Psoas muscle (tissue), 8 donors: ENCODE results near the gene FUZ. TPM values are rescaled to one million over a fixed set of nuclear protein-coding genes. Genes with fewer than 3 reads are reported as not detected.

Source experiments
- ATAC-seq, 4 donors: fragments of 200-7000 bp; cut with Tn5 transposase; one replicate each; pipeline ENCODE4 v1.9.1; 2020; ENCODE audit warnings: moderate library complexity in 3 of 4, mild to moderate bottlenecking in 2 of 4
- DNase-seq, 2 donors: peaks; one replicate each; pipeline ENCODE4 v3.0.0-alpha.2; 2020
- H3K27ac ChIP-seq: fragments of 200-600 bp; one replicate; pipeline ENCODE4 v1.8.0; 2022
- H3K27me3 ChIP-seq, 3 donors: fragments of 200-600 bp in 1 of 3; one replicate each; pipeline versions ENCODE4 v1.6.1 to v1.8.0; 2013 to 2022; ENCODE audit warnings: low read length in 2 of 3, mild to moderate bottlenecking in 2 of 3, moderate library complexity in 1 of 3; ENCODE audit not compliant: insufficient read depth in 3 of 3
- H3K36me3 ChIP-seq, 2 donors: fragments of 200-600 bp in 1 of 2; one replicate each; pipeline versions ENCODE4 v1.6.1 to v1.8.0; 2013 to 2022; ENCODE audit warnings: low read depth in 1 of 2, mild to moderate bottlenecking in 1 of 2, moderate library complexity in 1 of 2; ENCODE audit not compliant: insufficient read depth in 1 of 2
- H3K4me1 ChIP-seq: fragments of 200-600 bp; one replicate; pipeline ENCODE4 v1.8.0; 2022
- H3K4me3 ChIP-seq: fragments of 200-600 bp; one replicate; pipeline ENCODE4 v1.8.0; 2022; ENCODE audit warnings: mild to moderate bottlenecking
- H3K9me3 ChIP-seq: fragments of 200-600 bp; one replicate; pipeline ENCODE4 v1.8.0; 2022
- CTCF ChIP-seq: fragments of 200-600 bp; IDR thresholded peaks from one replicate; pipeline ENCODE4 v1.8.0; 2022; ENCODE audit warnings: antibody characterized with exemption
- whole genome bisulfite sequencing, 3 donors: extraction: QIAGEN DNeasy Blood & Tissue Kit; methylation state at CpG; one replicate each; pipeline versions ENCODE4 v1.1.6 to v1.1.7; 2013; 5-methylcytosine and 5-hydroxymethylcytosine counted together
- intact Hi-C, 2 donors: fragments of 100-400 bp; cut with DNase I; formaldehyde crosslinking; loops; one replicate each; pipeline versions ENCODE4 v1.11.0 to v1.14.2; 2022
- polyA plus RNA-seq, 3 donors: library from polyadenylated mRNA; stranded (reverse); fragments of 200-250 nt; gene quantifications; one replicate each; pipeline ENCODE4 v1.2.3, GENCODE V29; 2013
- total RNA-seq, 4 donors: library from RNA; stranded (reverse); fragmentation: NEBNext Ultra II Directional in 2 of 4; extraction: Animal tissue kit (Norgen Biotek cat#: 25700) in 2 of 4; gene quantifications; one replicate each; pipeline versions ENCODE4 v1.2.1 to v1.2.4, GENCODE V29; 2021 to 2023
- donor health status: healthy with polysubstance abuse.
- donor health status: DM: no; HTN: no; CAD: no; lungs with moderate emphysema.
- donor health status: Bipolar disorder and iron deficiency.
- donor health status: healthy.
- donor health status: DM: yes; HTN: yes; CAD: no.
- donor health status: DM: no; HTN: no; CAD: no.
- donor health status: DM: no; HTN: no; CAD: no.
- donor health status: DM: yes; HTN: yes; CAD: no.

The FUZ gene
- total and polyA plus RNA-seq, 7 donors = 15.9 to 38.8 (median 25.5) TPM

- Histone ChIP-seq H3K4me1 (no peaks in the 10 kb centered on the region), H3K27me3 (no peaks in the 10 kb centered on the region), H3K4me3 (peak overlapping the region; percentile 38), H3K27ac (peak overlapping the region; percentile 41), H3K9me3 (no peaks in the 10 kb centered on the region), H3K36me3 (peaks cover 0 to 85% of the 10 kb centered on the region in 2 donors)
- intact Hi-C loops = loop anchor here (5.0 to 10.0 kb wide), 3 partner anchors 36 to 118 kb away; partner anchors contain the start of genes ADM5 (in 1 of the 2) and AP2A1 (in 1 of the 2)
- no peak for TF ChIP-seq CTCF
- WGBS, 3 donors = 75 to 83% (median 81%) methylated on average over 24 of the region's 24 CpGs
- ATAC-seq = peak in 1 of 4 donors; percentile 3
- DNase-seq = no peak
These were observed 10.1 kb downstream of the FUZ start for GRCh38 chr19:49802836-49803528.

- intact Hi-C loops = loop anchor here (5.0 to 10.0 kb wide), 3 partner anchors 35 to 117 kb away; partner anchors contain the start of genes ADM5 (in 1 of the 2) and AP2A1 (in 1 of the 2)
- H3K27me3 ChIP-seq = no peaks in the 10 kb centered on the region
- H3K4me3 ChIP-seq = peak overlapping the region; percentile 38
- ATAC-seq (peak; percentile 76 to 89 (median 82)), DNase-seq (peak; percentile 94 to 96)
- WGBS, 3 donors = 27 to 42% (median 40%) methylated on average over 21 to 38 of the region's 38 CpGs
- H3K9me3 ChIP-seq = no peaks in the 10 kb centered on the region
- peaks cover 0 to 85% of the 10 kb centered on the region in 2 donors for H3K36me3 ChIP-seq
- H3K4me1 ChIP-seq = no peaks in the 10 kb centered on the region
- peak overlapping the region; percentile 41 for H3K27ac ChIP-seq
- TF ChIP-seq CTCF = peak; percentile 19
These were observed 11.0 kb downstream of the FUZ start for GRCh38 chr19:49801966-49802661.

GRCh38 chr19:49801401-49801888 is 11.6 kb downstream of the FUZ start:
- Histone ChIP-seq H3K4me1 (no peaks in the 10 kb centered on the region), H3K4me3 (peak overlapping the region; percentile 38), H3K27ac (no peak overlapping the region), H3K9me3 (no peaks in the 10 kb centered on the region), H3K36me3 (peaks cover 0 to 85% of the 10 kb centered on the region in 2 donors), H3K27me3 (no peaks in the 10 kb centered on the region)
- ATAC-seq (no peak), DNase-seq (peak in 1 of 2 donors; percentile 56)
- WGBS, 3 donors = 65 to 77% (median 75%) methylated on average over 32 of the region's 32 CpGs
- no peak for TF ChIP-seq CTCF
- intact Hi-C loops = loop anchor here (5.0 to 10.0 kb wide), 3 partner anchors 34 to 117 kb away; partner anchors contain the start of genes ADM5 (in 1 of the 2) and AP2A1 (in 1 of the 2)

- Histone ChIP-seq H3K27me3 (no peaks in the 10 kb centered on the region), H3K27ac (no peak overlapping the region), H3K9me3 (no peaks in the 10 kb centered on the region), H3K4me1 (no peaks in the 10 kb centered on the region), H3K4me3 (no peak overlapping the region), H3K36me3 (peaks cover 0 to 85% of the 10 kb centered on the region in 2 donors)
- intact Hi-C loops = loop anchor here (5.0 to 10.0 kb wide), 3 partner anchors 33 to 116 kb away; partner anchors contain the start of genes ADM5 (in 1 of the 2) and AP2A1 (in 1 of the 2)
- DNase-seq (no peak), ATAC-seq (no peak)
- 95 to 96% (median 96%) methylated on average over 10 of the region's 10 CpGs for WGBS, 3 donors
- no peak for TF ChIP-seq CTCF
These were observed 12.3 kb downstream of the FUZ start for GRCh38 chr19:49800771-49801170.
